HCT116 (cell line): ENCODE measurements around the gene CADPS2.

Experiments used
- CBX3 ChIP-seq: IDR thresholded peaks from 2 replicates; pipeline ENCODE4 v1.6.1; 2012; ENCODE audit warnings: low read depth
- POLR2A ChIP-seq: IDR thresholded peaks from 2 replicates; pipeline ENCODE4 v1.7.0; 2011; ENCODE audit warnings: borderline replicate concordance; ENCODE audit not compliant: insufficient read depth, insufficient read length; ENCODE audit errors: extremely low read depth

DNA sequence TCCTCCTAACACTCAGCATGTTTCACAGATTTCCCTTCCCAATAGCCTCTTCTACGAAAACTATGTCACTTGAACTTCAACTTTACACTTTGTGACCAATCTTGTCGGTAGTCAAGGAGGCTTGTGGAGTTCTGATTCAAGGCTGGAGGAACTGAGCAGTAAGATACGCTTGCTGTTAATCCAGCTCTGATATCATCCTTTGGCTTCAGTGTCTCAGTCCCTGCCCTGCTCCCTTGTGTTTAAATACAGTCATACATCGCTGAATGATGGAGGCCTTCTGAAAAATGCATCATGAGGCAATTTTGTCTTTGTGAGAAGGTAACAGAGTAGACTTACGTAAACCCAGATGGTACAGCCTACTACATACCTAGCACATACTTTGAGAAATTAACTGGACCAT lies 360.9 kb downstream of the CADPS2 start:
- no peak for TF ChIP-seq POLR2A
- TF ChIP-seq CBX3 = no peak
